HEK293 (cell line): ENCODE measurements around the gene NPRL2.
A peak's percentile ranks its signal among the peaks of the same experiment; 100 is the strongest.

Experiments
- CTCF ChIA-PET: fragments of 350-600 bp; formaldehyde crosslinking; extraction: SDS; loops from one replicate; lab custom pipeline; 2021; ENCODE audit warnings: antibody characterized with exemption; lab: Yijun Ruan, JAX
- POLR2A ChIA-PET: fragments of 300-600 bp; formaldehyde crosslinking; extraction: SDS; loops from one replicate; lab custom pipeline; 2020; ENCODE audit warnings: antibody characterized with exemption, inconsistent platforms; lab: Yijun Ruan, JAX
- H3K27ac ChIP-seq: fragments of 200-500 bp; sonication (Bioruptor generic); 2 replicates; pipeline ENCODE4 v1.5.1; 2014; ENCODE audit warnings: low read depth, low read length, control low read depth, inconsistent platforms; ENCODE audit errors: extremely low read depth
- H3K36me3 ChIP-seq, 2 experiments: fragments of 200-500 bp in 1 of 2; sonication (Bioruptor generic) in 1 of 2; 1 replicate in 1 of 2; 2 replicates in 1 of 2; pipeline ENCODE4 v1.5.1; 2014 to 2017; ENCODE audit warnings: inconsistent platforms in 2 of 2, low read length in 2 of 2; ENCODE audit not compliant: control insufficient read depth in 2 of 2, insufficient read depth in 1 of 2
- H3K4me1 ChIP-seq: fragments of 200-500 bp; sonication (Bioruptor generic); 2 replicates; pipeline ENCODE4 v1.5.1; 2014; ENCODE audit warnings: mild to moderate bottlenecking, low read length, inconsistent platforms; ENCODE audit not compliant: control insufficient read depth, insufficient read depth
- H3K4me3 ChIP-seq: 2 replicates; pipeline ENCODE4 v1.5.1; 2011; ENCODE audit warnings: low read depth, mild to moderate bottlenecking, control low read depth, low read length, moderate library complexity
- H3K9me3 ChIP-seq: fragments of 200-500 bp; sonication (Bioruptor generic); 2 replicates; pipeline ENCODE4 v1.5.1; 2014; ENCODE audit warnings: low read depth, low read length, inconsistent platforms; ENCODE audit not compliant: control insufficient read depth, insufficient read depth
- GLIS1 ChIP-seq: fragments of 450-650 bp; formaldehyde crosslinking; IDR thresholded peaks from 2 replicates; pipeline ENCODE4 v1.5.1; 2016; ENCODE audit warnings: missing biosample characterization, missing genetic modification characterization
- RBAK ChIP-seq: fragments of 450-650 bp; formaldehyde crosslinking; IDR thresholded peaks from 2 replicates; pipeline ENCODE4 v1.5.1; 2016; ENCODE audit warnings: missing biosample characterization, missing genetic modification characterization
- SP3 ChIP-seq: fragments of 450-650 bp; formaldehyde crosslinking; IDR thresholded peaks from 2 replicates; pipeline ENCODE4 v1.5.1; 2016; ENCODE audit warnings: missing biosample characterization, missing genetic modification characterization
- ZNF169 ChIP-seq: fragments of 450-650 bp; formaldehyde crosslinking; IDR thresholded peaks from 2 replicates; pipeline ENCODE4 v1.5.1; 2016; ENCODE audit warnings: missing biosample characterization, missing genetic modification characterization
- ZNF350 ChIP-seq: fragments of 450-650 bp; formaldehyde crosslinking; IDR thresholded peaks from 2 replicates; pipeline ENCODE4 v1.5.0; 2017; ENCODE audit warnings: missing biosample characterization, mild to moderate bottlenecking, missing genetic modification characterization
- ZNF48 ChIP-seq: fragments of 450-650 bp; formaldehyde crosslinking; IDR thresholded peaks from 2 replicates; pipeline ENCODE4 v1.5.1; 2016; ENCODE audit warnings: missing biosample characterization, missing genetic modification characterization
- ZNF623 ChIP-seq: fragments of 450-650 bp; formaldehyde crosslinking; IDR thresholded peaks from 2 replicates; pipeline ENCODE4 v1.5.1; 2016; ENCODE audit warnings: missing biosample characterization, missing genetic modification characterization
- ZSCAN23 ChIP-seq: fragments of 450-650 bp; formaldehyde crosslinking; IDR thresholded peaks from 2 replicates; pipeline ENCODE4 v1.5.1; 2016; ENCODE audit warnings: missing biosample characterization, missing genetic modification characterization
- TF ChIP-seq, protein P1 (sequence below): fragments of 450-650 bp; formaldehyde crosslinking; IDR thresholded peaks from 2 replicates; pipeline ENCODE4 v1.5.1; 2016; ENCODE audit warnings: missing biosample characterization, missing genetic modification characterization
- TF ChIP-seq, protein P2 (sequence below): fragments of 450-650 bp; formaldehyde crosslinking; IDR thresholded peaks from 2 replicates; pipeline ENCODE4 v1.5.1; 2016; ENCODE audit warnings: missing biosample characterization, missing genetic modification characterization, borderline replicate concordance
- TF ChIP-seq, protein P3 (sequence below): fragments of 450-650 bp; formaldehyde crosslinking; IDR thresholded peaks from 2 replicates; pipeline ENCODE4 v1.5.1; 2017; ENCODE audit warnings: missing biosample characterization, missing genetic modification characterization
- TF ChIP-seq, protein P4 (sequence below): fragments of 450-650 bp; IDR thresholded peaks from 2 replicates; pipeline ENCODE4 v1.5.1; 2018; ENCODE audit warnings: missing biosample characterization, mild to moderate bottlenecking, missing genetic modification characterization

The NPRL2 gene

DNA sequence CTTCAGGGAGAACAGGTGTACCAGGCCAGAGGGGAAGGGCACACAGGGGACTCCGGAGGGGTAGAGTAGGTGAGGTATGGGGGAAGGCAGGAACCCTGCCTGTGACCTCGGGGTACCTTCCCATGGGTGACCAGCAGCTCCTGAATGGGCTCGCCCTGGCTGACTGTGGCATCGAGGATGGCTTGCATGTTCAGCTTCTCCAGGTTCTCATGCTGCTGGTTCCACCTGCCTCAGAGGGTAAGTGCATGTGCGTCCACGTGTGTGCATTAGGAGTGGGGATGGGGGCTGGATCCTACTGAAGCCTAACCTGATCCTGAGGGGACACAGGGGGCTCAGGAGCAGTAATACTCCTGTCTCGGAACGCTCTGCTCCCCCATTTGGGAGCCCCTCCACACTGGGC lies 5.6 kb downstream of the NPRL2 start (continued):
- TF ChIP-seq, protein P1, sequence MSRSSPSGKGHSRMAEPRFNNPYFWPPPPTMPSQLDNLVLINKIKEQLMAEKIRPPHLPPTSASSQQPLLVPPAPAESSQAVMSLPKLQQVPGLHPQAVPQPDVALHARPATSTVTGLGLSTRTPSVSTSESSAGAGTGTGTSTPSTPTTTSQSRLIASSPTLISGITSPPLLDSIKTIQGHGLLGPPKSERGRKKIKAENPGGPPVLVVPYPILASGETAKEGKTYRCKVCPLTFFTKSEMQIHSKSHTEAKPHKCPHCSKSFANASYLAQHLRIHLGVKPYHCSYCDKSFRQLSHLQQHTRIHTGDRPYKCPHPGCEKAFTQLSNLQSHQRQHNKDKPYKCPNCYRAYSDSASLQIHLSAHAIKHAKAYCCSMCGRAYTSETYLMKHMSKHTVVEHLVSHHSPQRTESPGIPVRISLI (tag by site-specific recombination) = no peak
- TF ChIP-seq, protein P2, sequence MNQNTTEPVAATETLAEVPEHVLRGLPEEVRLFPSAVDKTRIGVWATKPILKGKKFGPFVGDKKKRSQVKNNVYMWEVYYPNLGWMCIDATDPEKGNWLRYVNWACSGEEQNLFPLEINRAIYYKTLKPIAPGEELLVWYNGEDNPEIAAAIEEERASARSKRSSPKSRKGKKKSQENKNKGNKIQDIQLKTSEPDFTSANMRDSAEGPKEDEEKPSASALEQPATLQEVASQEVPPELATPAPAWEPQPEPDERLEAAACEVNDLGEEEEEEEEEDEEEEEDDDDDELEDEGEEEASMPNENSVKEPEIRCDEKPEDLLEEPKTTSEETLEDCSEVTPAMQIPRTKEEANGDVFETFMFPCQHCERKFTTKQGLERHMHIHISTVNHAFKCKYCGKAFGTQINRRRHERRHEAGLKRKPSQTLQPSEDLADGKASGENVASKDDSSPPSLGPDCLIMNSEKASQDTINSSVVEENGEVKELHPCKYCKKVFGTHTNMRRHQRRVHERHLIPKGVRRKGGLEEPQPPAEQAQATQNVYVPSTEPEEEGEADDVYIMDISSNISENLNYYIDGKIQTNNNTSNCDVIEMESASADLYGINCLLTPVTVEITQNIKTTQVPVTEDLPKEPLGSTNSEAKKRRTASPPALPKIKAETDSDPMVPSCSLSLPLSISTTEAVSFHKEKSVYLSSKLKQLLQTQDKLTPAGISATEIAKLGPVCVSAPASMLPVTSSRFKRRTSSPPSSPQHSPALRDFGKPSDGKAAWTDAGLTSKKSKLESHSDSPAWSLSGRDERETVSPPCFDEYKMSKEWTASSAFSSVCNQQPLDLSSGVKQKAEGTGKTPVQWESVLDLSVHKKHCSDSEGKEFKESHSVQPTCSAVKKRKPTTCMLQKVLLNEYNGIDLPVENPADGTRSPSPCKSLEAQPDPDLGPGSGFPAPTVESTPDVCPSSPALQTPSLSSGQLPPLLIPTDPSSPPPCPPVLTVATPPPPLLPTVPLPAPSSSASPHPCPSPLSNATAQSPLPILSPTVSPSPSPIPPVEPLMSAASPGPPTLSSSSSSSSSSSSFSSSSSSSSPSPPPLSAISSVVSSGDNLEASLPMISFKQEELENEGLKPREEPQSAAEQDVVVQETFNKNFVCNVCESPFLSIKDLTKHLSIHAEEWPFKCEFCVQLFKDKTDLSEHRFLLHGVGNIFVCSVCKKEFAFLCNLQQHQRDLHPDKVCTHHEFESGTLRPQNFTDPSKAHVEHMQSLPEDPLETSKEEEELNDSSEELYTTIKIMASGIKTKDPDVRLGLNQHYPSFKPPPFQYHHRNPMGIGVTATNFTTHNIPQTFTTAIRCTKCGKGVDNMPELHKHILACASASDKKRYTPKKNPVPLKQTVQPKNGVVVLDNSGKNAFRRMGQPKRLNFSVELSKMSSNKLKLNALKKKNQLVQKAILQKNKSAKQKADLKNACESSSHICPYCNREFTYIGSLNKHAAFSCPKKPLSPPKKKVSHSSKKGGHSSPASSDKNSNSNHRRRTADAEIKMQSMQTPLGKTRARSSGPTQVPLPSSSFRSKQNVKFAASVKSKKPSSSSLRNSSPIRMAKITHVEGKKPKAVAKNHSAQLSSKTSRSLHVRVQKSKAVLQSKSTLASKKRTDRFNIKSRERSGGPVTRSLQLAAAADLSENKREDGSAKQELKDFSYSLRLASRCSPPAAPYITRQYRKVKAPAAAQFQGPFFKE = no peak
- TF ChIP-seq, protein P3, sequence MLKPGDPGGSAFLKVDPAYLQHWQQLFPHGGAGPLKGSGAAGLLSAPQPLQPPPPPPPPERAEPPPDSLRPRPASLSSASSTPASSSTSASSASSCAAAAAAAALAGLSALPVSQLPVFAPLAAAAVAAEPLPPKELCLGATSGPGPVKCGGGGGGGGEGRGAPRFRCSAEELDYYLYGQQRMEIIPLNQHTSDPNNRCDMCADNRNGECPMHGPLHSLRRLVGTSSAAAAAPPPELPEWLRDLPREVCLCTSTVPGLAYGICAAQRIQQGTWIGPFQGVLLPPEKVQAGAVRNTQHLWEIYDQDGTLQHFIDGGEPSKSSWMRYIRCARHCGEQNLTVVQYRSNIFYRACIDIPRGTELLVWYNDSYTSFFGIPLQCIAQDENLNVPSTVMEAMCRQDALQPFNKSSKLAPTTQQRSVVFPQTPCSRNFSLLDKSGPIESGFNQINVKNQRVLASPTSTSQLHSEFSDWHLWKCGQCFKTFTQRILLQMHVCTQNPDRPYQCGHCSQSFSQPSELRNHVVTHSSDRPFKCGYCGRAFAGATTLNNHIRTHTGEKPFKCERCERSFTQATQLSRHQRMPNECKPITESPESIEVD = no peak
- TF ChIP-seq ZNF48 (tag by site-specific recombination) (no peak), ZNF169 (no peak), ZNF350 (tag by site-specific recombination) (no peak), RBAK (tag by site-specific recombination) (no peak), SP3 (tag by site-specific recombination) (no peak), ZNF623 (no peak)
- TF ChIP-seq, protein P4, sequence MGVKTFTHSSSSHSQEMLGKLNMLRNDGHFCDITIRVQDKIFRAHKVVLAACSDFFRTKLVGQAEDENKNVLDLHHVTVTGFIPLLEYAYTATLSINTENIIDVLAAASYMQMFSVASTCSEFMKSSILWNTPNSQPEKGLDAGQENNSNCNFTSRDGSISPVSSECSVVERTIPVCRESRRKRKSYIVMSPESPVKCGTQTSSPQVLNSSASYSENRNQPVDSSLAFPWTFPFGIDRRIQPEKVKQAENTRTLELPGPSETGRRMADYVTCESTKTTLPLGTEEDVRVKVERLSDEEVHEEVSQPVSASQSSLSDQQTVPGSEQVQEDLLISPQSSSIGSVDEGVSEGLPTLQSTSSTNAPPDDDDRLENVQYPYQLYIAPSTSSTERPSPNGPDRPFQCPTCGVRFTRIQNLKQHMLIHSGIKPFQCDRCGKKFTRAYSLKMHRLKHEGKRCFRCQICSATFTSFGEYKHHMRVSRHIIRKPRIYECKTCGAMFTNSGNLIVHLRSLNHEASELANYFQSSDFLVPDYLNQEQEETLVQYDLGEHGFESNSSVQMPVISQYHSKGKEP (tag by site-specific recombination) = no peak

DNA sequence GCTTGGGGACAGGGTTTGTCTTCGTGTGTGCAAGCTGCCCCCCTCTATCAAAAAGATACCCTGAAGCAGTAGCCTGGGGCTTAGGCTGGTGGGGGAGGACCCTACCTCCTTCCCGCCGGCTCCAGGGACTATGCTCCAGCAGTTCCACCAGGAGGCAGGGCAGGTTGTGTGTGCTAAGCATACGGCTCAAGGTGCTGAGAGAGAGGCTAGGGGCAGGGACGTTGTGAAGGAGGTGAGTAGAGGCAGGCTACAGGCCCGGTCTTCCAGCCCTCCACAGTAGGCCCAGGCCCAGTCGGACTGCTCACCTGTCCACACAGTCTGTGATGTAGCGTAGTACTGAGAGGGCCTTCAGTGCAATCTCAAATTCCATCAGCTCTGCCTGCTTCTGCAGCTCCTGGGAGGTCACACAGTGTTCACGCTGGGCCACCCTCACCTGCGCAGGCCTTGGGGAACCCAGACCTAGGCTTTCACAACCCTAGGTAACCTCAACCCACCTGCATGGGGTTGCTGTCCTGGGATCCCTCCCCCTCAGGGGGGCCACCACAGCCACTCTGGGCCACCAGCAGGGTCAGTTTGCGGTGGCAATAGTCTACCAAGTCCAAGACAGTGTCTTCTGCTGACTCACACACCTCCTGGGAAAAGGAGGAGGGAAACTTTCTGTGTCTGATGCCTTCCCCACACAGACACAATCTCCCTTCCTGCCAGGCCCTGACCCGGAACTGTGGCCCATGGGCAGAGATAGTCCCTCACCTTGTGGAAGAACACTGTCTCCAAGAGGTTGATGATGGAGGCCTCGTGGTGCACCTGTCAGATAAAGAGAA lies 7.6 kb downstream of the NPRL2 start:
- Histone ChIP-seq H3K36me3 (peaks cover 0 to 40% of the 10 kb centered on the region in 2 experiments; a peak in 1 of 3 replicates), H3K4me3 (no peak overlapping the region), H3K27ac (no peak overlapping the region), H3K4me1 (peaks cover 4% of the 10 kb centered on the region; the same call in 1 of the 2 replicates), H3K9me3 (no peaks in the 10 kb centered on the region)
- CTCF ChIA-PET = interaction anchor here (1.0 kb wide), 1 partner anchor 199 kb away, joined by 3 read pairs; no protein-coding TSS in a partner anchor
- POLR2A ChIA-PET = no interaction called here
- TF ChIP-seq GLIS1 (tag by site-specific recombination) (0 out of 2 replicates have a peak, but pooled peaks have one; percentile 16), ZSCAN23 (tag by site-specific recombination) (no peak)
